HG03039 (cell line): ENCODE results near the gene CHCT1.
"Not testable (repeated sequence)": the region's sequence is repeated elsewhere in the genome, so short reads cannot be mapped to it uniquely, and the experiment has no call there.

Source experiments
- ATAC-seq: cut with Tn5 transposase; IDR thresholded peaks from one replicate; pipeline ENCODE4 v1.9.1; 2021; ENCODE audit warnings: mild to moderate bottlenecking, moderate library complexity; ENCODE audit not compliant: unreplicated experiment

CHCT1 gene

GRCh38 chr17:60398227-60398959 is 23.9 kb upstream of the CHCT1 start:
- ATAC-seq = peak; percentile 53

GRCh38 chr17:60401819-60402218 is 20.5 kb upstream of the CHCT1 start:
- no peak for ATAC-seq

GRCh38 chr17:60403523-60403810 is 18.8 kb upstream of the CHCT1 start:
- ATAC-seq = no peak

- ATAC-seq = no peak
Measured at GRCh38 chr17:60403962-60404361, 18.3 kb upstream of the CHCT1 start.

GRCh38 chr17:60406887-60407286 is 15.4 kb upstream of the CHCT1 start:
- no peak for ATAC-seq

- no peak for ATAC-seq
Measured at GRCh38 chr17:60410001-60410400, 12.3 kb upstream of the CHCT1 start.

GRCh38 chr17:60412701-60413100 is 9.6 kb upstream of the CHCT1 start:
- no peak for ATAC-seq

- ATAC-seq = no peak
Measured at GRCh38 chr17:60415146-60415545, 7.1 kb upstream of the CHCT1 start.

- no peak for ATAC-seq
Measured at GRCh38 chr17:60416368-60416925, 5.8 kb upstream of the CHCT1 start.

- not testable (repeated sequence) for ATAC-seq
Measured at GRCh38 chr17:60419003-60419402, 3.3 kb upstream of the CHCT1 start.

GRCh38 chr17:60419875-60420274 is 2.4 kb upstream of the CHCT1 start:
- ATAC-seq = not testable (repeated sequence)

- peak; percentile 88 for ATAC-seq
Measured at GRCh38 chr17:60421273-60422161, 772 bp upstream of the CHCT1 start.

GRCh38 chr17:60423865-60424264 is 1.6 kb downstream of the CHCT1 start:
- no peak for ATAC-seq

- ATAC-seq = no peak
Measured at GRCh38 chr17:60425626-60426025, 3.3 kb downstream of the CHCT1 start.

- no peak for ATAC-seq
Measured at GRCh38 chr17:60426596-60426995, 4.3 kb downstream of the CHCT1 start.

GRCh38 chr17:60428491-60428890 is 6.2 kb downstream of the CHCT1 start:
- not testable (repeated sequence) for ATAC-seq

GRCh38 chr17:60430561-60430960 is 8.3 kb downstream of the CHCT1 start:
- ATAC-seq = not testable (repeated sequence)

GRCh38 chr17:60433021-60433997 is 11.0 kb downstream of the CHCT1 start:
- ATAC-seq = not testable (repeated sequence)

- no peak for ATAC-seq
Measured at GRCh38 chr17:60435244-60436167, 13.2 kb downstream of the CHCT1 start.

- no peak for ATAC-seq
Measured at GRCh38 chr17:60436676-60437075, 14.4 kb downstream of the CHCT1 start.
